GM18499 (cell line): Measurements from ENCODE around the gene EVL.

Experiments used
- ATAC-seq: cut with Tn5 transposase; IDR thresholded peaks from one replicate; pipeline ENCODE4 v1.9.1; 2021; ENCODE audit warnings: moderate number of reproducible peaks; ENCODE audit not compliant: insufficient read depth, unreplicated experiment

Gene EVL

DNA sequence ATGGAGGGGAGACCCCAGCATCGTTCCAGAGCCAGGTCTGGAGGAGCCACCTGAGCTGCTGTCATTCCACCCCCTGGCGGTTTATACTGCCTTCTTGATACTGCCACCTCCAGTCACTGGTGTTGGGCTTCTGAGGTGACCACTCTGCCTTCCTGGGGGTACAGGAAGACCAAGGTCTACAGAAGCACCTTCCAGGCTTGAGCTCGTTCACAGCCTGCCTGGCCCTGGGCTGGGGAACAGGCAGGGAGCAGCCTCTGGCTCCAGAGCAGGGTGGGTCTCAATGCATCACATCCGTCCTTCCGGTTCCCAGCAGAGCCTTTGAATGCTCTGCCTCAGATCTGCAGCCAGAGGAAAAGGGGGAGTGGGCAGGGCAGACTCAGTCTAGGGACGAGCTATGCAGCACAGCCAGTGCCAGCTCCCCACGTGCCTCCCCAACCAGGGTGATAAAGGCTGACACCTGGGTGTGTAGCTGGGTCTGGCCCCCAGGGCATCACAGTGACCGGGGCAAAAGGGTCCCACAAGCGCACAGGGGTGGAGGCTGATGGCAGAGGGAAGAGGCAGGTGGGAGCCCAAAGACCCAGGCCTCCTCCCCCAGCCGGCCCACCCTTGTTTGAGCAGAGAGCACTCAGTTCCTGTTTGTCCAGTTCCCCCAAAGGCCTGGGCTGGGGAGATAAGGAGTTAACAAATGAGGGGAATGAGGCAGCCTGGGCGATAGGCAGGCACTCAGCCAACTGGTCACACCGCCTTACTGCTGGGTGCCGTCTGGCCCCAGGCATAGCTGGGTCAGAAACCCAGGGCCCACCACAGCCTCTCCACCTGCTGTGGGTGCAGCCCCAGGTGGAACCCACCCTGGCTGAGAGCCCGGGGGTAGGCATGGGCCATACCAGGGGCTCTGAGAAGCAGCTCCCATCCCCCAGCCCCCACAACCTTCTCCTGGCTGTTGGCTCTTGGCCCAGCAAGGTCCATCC lies 77.1 kb downstream of the EVL start:
- ATAC-seq = no peak

DNA sequence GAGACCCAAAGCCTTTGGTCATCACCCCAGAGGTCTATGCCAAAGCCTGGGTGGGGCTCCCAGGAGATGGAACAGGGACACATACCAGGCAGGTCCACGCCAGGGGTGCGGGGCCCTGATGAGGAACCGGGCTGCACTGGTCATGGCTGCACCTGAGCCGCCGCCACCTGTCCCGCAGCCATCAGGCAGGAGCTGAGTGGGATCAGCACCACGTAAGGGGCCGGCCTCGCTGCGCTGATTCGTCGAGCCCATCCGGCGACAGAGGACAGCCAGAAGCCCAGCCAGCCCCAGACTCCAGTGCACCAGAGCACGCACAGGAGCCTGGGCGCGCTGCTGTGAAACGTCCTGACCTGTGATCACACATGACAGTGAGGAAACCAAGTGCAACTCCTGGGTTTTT lies 78.3 kb downstream of the EVL start:
- no peak for ATAC-seq

DNA sequence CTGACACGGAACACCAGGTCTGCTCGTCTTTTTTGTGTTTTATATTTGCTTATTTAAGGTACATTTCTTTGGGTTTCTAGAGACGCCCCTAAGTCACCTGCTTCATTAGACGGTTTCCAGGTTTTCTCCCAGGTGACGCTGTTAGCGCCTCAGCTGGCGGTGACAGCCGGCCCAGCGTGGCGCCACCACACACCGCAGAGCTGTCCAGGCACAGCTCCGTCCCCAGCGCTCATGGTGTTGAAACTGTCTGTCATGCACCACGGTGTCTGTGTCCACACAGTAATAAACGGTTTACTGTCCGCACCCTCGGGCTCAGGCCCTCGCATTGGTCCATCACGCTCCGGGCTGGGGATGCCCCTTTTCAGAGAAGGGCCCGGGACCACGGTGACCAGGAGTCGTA lies 78.7 kb downstream of the EVL start:
- no peak for ATAC-seq

DNA sequence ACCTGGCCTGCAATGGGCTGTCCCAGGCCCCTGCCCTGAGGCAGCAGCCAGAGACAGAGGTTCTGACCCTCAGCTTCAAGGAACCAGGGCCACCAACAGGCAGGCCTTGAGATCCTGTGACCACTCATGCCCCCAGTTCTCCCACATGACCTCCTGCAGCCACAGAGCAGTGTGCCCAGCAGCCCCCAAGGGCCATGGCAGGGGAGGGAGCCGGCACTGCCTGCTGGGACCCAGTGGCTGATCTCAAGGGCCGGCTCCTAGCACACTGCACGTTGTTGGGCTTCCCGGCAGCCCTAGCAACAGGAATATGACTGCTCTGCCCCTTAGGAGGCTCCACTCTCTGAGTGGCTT lies 79.4 kb downstream of the EVL start:
- ATAC-seq = no peak

DNA sequence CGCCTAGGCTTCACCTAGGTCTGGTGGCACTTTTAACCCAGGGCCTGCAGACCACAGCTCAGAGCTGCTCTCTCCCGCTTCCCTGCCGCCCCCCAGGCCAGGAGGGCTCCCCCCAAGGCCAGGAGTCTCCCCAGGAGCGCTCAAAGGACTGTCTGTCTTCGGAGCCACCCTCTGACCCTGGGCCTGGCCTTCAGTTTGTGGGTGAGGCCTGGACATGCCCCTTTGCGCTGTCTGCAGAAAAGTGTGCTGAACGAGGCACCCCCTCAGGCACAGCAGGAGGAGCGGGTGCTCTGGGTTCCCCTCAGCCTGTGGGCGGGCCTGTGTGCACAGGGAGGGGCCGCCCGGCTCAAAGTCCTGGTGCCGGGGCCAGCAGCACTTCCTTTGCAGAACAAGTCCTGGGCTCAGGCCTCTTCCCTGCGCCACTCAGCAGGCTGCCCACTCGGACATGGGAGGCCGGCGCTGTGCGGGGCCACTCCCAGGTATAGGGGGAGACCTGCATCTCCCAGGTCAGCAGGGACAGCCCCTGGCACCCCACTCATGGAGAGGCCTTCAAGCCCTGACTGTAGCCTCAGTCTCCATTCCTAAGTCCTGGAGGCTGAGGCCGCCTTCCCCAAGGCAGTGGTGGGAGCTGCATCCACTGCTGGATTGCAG lies 79.9 kb downstream of the EVL start:
- no peak for ATAC-seq

DNA sequence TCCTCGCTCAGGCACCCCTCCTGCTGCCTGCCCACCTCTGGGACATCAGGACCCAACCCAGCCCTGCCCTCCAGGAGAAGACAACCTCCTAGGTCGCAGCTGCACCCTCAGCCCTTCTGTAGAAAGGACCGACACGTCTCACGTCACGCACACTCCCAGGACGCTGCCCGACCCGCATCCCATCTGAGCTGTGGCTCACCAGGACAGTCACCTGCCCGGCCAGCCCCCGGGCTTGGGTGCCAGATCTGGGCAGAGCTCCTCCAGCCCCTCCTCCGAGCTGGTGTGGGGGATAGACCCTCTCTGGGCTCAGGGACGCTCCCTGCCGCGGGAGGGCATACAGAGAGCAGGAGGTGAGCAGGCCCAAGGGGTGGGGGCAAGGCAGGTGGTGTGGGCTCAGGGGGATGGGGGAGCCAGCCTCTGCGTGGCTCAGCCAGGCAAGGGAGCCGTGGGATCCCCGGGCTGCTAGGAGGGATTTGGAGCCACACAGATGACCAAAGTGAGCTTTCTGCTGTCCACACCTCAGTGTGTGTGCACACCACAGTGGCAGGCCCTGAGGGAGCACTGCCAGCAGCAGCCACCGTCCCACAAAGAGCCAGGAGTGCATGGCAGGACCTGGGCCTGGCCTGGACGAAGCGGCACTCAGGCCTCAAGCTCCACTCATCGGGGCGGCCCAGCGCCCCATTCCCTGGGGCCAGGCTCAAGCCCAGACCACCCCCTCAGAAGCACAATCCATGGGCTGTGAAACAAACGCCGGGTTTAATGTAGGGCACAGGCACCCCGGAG lies 80.7 kb downstream of the EVL start:
- no peak for ATAC-seq

DNA sequence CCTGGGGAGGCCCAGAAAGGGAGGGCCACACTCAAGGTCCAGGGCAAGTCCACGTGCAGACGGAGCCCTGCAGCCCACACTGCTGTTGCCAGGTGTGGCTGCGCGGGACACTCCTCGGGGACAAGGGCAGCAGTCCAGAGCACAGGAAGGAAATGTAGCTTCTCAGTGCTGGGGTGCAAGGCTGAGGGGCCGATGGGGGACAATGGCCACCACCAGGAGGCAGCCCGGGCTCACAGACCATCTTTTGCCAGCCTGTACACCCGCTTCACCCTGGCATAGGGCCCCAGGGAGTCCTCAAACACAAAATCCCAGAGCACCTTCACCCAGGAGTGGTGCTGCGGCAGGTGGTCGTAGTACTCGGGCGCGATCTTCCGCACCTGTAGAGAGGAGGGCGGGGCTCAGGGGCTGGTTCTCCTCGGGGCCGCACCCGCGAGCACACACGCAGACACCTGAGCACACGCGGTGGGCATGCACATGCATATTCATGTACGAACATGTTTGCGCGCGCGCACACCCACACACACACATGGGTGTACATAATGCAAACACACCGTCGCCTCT lies 81.4 kb downstream of the EVL start:
- no peak for ATAC-seq

DNA sequence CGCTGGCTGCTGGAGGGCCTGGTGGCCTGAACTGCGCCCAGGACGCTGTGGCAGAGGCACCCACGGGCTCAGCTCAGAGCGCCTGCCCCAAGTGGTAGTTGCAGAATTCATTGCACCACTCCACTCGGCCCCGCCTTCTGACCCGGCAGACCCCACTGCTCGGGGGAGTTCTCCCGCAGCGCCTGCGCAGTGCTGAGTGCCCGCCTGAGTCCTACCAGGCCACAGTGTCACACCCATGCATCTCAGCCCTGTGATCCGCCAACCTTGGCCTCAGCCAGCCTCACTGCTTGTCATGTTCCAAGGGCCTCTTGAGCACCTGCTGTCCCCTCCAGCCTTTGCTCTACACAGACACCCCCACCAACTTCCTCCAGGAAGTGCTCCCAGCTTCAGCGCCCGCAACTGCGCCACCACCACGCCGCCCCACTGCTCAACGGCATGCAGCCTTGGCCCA lies 82.0 kb downstream of the EVL start:
- ATAC-seq = no peak

DNA sequence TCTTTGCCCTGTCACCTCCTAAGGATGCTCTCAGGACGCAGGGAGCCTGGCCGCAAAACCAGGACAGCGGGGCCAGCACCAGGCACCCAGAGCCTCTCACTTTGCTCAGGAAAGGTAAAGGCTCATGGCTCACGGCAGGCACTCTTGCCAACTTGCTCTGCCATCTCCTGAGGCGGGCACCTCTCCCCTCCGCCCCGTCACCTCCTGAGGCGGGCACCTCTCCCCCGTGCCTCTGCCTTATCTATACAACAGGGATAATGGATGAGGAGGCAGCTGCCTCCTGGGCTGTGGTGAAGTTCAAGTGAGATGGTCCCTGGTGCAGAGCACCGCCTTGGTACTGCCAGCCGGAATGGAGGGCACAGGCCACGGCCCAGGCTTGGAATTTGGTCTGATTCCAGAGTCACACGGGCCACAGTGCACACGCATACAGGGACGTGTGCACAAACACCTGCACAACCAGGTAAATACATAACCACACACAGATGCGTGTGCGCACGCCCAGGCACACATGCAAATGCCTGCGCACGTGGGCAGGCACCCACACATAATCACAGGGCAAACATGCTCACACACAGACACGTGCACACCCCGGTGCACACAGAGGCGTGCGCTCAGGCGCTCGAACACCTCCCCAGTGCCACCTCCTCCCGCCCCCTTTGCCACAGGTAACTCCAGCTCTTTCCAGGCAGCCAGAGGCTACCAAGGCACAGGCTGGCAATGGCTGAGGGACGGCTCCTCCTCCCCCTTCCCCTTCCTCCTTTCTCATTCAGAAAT lies 82.7 kb downstream of the EVL start:
- ATAC-seq = no peak

DNA sequence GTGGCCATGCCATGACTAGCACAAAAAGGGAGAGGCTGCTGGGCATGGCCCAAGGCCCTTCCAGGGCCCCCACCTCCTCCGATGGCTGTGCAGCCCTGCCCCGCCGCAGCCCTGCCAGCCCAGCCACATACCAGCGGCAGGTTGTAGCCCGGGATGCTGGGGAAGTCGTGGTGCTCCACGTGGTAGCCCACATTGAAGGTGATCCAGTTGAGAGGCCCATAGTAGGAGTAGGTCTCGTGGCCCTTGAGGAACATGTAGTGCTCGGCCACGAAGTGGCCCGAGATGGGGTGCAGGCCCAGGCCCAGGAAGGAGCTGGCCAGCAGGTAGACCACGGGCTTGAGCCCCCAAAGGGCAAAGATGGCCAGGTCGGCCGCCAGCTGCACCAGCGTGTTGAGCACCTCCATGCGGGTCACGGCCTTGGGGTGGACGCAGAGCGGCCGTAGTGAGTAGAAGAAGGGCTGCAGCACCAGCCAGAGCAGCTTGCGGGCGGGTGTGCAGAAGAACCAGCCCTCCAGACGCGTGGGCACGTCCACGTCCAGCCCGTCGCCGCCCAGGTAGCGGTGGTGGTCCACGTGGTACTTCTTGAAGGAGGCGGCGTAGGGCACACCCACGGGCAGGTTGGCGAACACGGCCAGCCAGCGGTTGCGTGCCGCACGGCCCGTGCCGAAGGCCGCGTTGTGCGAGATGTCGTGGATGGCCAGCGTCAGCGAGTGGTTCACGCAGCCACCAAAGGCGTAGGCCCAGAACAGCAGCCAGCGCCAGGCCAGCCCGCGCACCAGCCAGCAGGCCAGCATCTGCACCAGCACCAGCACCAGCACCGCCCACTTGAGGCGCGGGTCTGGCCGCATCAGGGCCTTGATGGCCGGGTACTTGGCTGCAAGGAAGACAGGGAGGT lies 83.9 kb downstream of the EVL start:
- ATAC-seq = no peak

DNA sequence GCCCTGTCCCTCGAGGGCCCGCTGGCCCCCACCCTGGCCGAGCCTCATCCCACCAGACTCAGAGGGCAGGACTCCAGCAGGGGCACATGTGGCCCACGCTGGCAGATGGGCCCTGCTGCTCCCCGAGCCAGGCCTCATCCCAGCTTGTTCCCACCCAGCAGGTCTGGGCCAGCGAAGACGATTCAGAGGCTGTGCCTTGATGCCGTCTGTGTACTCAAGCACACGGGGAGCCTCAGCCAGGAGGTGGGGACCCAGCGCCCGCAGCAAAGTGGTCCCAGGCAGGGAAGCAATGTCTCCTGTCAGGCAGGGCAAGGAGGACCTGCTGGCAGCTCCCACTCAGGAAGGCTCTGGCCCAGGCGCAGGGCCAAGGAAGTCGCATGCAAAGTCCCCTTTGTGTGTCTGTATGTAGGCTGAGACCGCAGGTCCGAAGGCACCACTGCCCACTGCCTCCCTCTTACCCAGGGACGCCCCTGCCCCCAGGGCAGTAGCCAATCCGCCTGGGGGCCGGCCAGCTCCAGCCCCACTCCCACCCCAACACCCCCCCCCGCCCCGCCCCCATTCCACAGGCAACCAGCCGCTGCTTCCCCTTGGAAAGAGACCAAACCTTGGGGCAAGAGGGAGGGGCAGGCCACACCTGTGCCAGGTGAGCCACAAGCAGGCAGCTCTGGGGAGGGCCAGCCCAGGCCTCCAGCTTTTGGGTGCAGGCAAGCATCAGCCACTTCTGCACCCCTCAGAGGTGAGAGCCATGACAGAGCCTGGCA lies 84.8 kb downstream of the EVL start:
- no peak for ATAC-seq

DNA sequence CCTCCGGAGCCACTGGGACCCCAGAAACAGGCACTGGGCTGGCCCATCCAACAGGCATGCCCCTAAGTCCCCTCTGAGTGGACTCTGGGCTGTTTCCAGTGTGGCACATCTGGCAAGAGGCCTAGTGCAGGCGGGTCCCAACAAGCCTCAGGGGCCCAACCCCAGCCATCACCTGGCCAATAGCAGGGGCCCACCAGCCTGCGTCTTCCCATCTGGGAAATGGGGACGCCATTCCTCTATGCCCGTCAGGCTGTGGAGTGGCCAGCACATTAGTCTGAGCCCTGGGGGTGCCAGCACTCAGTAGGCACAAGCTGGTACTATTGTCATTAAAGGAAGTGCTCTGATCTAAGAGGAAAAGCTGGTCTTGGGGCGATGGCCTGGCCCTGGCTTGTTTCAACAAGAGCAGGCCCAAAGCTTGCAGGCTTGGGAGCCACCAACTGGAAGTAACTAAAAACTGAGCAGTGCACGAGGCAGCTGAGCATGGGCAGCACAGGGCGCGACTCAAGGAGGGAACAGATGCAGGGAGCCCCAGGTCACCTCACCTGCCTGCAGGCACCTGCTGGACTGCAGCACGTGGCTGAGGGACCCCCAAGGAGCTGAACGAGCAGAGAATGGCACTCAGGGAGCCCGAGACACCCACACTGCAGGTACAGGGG lies 85.8 kb downstream of the EVL start:
- ATAC-seq = no peak

DNA sequence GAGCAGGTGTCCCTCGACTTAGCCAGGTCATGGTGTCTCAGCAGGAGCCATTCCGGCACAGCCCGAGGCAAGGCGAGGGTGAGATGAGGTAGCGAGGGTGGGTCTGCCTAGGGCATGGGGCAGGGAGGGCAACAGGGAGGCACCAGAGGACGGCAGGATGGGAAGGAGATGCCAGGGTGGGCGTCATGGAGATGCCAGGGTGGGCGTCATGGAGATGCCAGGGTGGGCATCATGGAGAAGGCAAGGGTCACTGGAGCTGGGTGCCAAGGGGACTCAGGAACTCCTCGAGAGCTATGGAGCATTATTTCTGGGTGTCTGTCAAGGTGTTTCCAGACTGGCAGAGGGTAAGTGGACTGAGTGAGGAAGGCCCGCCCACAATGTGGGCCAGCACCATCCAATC lies 86.9 kb downstream of the EVL start:
- ATAC-seq = no peak

DNA sequence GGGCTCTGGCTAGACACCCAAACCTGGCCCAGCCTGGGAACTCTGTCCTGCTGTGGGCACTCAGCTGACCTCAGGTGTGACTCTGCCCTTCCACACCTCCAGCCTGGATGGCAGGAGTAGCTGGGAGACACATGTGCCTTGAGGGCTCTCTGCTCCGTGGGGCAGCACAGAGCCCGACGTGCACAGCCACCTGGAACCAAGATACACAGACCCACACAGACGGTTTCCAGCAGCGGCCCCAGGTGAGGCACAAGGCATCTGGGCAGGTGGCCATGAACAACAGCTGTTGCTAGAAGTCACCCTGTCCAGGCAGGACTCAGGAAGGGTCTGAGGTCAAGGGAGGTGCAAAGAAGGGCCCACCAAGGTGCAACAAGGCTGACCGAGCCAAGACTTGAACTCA lies 88.3 kb downstream of the EVL start:
- no peak for ATAC-seq

DNA sequence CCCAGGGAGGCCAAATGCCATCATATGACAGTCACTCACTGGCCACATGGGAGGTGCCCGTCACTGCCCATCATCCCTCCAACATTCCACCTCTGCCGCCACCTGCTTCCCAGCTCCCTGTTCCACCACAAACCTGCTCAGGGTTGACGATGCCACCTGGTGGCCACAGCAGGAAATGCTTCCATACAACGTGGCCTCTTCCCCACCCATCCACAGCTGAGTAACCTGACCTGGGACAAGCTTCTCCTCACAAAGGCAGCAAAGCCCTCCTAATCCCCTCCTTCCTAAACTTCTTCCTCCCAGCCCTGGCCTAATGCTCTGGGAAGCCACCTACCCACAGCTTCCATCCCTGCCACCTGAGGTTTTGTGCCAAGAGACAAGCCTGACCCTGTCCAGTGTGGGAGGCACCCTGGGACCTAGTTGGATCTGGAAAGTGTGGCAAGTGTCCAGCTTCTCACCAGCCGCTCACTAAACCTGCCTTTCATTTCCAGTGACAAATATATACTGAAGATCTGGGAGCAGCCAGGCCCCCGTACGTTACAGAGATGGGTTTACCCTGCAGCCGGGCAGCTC lies 89.9 kb downstream of the EVL start:
- no peak for ATAC-seq

DNA sequence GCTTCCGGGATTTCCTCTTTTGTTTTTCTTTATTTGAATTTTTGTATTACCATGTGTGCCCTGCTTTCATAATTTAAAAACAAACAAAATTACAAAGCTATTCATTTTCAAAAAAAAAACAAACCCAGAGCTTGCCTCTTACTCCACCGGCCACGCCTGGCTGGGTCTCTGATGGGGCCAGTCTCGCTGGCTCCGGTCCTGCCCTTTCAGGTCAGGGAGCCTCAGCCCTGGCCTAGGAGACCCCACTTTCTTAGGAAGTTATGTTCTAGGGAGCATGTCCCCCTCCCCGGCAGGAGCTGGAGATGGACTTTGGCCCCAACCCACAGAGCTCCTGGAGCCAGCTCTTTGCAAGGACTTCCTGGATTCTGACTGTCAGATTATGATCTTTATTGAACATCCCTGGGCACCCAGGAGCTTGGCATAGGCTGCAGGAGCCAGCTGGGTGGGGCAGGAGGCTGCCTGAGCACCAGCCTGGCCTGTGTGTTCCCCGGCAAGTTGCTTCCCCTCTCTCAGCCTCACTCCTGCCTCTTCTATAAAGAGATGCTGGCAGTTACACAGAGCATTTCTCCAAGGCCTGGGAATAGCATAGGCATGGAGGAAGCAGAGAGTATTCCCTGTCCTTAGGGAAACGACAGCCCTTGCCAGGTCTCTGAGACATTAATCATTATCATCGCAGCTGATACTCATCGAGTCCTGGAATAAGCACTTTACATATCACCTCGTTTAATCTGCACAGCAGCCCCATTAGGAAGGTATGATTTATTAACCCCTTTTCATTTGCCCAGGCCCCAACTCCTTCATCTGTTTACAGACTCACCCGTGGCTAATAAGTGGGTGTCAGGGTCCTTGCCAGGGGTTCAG lies 90.8 kb downstream of the EVL start:
- ATAC-seq = no peak

DNA sequence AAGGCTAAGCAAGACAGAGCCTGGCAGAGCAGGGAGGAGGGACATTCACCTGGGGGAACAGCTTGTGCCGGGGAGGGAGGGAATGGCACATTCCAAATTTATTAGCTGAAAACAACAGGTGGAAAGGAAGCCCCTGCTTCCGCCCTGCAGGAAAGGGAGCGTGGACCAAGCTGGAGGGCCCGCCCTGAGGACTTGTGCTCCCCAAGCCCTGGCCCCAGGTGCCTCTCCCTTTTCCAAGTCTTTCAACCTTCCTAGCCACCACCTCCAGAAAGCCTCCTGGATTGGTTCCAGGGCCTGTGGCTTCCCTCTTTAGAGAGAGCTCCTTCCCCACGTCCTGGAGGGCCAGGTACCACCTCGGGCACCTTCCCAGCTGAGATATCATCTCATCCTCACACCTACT lies 91.6 kb downstream of the EVL start:
- ATAC-seq = no peak
